Eye (tissue), 1 donor: ENCODE measurements around the gene CAMK1G.

Source experiments
- DNase-seq: peaks from one replicate; pipeline ENCODE4 v3.0.0-alpha.2; 2015

The CAMK1G gene

DNA sequence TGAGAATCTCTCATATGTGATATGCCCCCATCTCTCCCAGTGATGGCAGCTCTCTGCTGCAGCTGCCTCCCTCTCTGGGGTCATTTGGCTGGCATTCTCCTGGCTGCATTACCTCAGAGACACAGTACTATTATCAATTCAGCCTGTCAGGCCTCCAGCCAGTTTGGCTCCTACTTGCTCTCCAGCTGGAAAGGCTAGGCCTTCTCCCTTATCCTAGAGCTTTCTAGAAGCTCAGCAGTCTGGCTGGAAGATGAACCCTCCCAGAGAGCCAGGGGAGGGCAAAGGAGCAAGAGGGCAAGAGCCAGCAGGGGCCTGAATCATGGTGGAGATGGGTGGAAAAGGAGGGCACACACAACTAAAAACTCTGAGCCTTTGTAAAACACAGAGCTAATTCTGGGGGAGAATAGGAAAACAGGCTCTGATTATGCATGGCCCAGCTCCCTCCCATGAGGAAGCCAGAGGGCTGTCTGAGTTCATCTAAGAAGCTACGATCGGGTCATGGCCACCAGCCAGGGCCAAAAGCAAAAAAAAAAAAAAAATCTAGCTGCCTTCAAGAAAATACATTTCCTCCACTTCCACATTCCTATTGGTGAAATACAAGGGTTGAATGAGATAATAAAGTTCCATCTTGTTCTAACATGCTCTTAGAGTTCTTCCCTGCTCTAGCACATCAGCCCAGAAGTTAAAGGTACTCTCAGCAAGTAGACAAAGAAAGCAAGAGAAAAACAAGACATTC lies 59.9 kb downstream of the CAMK1G start:
- DNase-seq = no peak

DNA sequence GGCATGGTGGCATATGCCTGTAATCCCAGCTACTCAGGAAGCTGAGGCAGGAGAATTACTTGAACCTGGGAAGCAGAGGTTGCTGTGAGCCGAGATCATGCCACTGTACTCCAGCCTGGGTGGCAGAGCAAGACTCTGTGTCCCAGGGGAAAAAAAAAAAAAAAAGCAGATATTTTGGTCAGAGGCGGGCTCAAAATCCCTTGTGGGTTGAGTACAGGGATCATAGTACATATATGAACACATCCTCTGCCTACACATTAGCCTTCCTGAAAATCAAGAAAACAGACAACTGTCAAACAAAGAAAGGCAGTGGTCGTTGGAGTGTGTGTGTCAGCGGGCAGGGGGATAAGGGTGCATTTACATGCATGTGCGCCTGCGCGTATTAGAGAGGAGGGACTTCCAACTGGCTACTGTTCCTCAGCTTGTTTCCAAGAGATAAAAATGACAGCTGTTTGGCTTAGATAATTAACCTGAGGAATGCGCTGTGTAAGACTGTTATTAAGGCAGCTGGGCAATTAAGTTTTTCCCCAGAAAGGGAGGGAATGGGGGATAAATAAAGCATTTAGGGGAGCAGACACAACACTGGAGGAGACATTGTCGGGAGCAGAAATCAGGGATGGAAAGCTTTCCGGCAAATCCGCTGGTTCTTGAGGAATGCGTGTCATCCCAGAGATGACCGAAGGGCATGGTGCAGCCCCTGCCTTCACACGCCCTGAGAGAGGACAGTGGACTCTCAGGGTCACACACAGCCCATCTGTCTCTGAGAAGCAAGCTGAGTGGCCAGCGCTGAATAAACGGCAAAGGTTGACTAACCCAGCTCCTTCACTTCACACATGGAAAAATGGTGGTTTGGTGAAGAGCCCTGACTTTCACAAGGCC lies 62.3 kb downstream of the CAMK1G start:
- peak; percentile 61 for DNase-seq

DNA sequence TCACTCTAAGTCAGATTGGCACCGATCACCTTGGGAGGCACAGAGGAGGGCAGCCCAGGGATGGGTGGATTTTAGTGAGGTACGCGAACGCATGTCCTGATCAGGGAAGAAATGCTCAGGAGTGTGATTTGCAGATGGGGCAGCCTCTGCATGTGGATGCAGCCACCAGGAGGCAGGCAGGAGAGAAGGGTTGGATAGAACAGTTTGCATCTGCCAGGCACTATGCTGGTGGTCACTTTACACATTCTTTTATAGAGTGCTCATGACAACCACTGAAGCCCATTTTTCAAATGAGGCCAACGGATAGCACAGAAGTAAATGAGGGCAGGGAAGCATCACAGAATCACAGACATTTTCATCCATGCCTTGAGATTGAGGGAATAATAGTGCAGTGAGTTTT lies 63.0 kb downstream of the CAMK1G start:
- DNase-seq = no peak

DNA sequence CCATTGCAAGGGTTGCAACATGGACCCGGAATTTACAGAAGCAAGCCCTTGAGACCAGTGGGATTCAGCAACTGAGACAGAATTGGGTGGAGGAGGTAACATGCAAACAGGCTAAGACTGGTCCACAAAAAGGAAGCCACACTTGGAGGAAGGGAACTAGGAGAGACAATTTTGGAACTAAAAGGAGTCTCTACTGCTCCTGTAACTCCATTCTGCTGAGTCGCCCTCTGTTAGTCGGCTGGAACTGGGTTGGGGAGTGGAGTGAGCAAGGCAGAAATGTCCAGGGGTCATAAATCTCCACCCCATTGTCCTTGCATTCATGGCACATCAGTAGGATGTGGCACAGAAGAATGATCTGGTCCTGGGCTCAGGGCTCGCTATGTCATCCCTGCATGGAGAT lies 63.6 kb downstream of the CAMK1G start:
- no peak for DNase-seq

DNA sequence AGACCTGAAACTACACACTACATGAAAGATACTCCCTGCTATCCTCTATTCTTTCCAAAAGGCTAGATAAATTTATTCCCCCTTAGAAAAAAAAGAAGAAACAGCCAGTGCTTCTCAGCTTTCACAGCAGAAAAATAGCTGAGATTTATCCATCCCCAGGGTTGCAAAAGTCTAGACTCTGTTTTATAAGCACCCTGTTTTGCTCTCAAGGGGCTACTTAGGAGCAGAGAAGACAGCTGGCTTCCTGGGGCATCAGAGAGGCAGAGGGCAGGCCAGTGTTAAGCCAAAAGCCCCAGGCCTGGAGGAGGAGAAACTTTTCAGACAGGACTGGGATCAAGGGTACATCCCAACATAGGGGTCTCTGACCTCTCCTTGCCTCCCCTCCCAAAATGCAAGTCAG lies 64.8 kb downstream of the CAMK1G start:
- no peak for DNase-seq

DNA sequence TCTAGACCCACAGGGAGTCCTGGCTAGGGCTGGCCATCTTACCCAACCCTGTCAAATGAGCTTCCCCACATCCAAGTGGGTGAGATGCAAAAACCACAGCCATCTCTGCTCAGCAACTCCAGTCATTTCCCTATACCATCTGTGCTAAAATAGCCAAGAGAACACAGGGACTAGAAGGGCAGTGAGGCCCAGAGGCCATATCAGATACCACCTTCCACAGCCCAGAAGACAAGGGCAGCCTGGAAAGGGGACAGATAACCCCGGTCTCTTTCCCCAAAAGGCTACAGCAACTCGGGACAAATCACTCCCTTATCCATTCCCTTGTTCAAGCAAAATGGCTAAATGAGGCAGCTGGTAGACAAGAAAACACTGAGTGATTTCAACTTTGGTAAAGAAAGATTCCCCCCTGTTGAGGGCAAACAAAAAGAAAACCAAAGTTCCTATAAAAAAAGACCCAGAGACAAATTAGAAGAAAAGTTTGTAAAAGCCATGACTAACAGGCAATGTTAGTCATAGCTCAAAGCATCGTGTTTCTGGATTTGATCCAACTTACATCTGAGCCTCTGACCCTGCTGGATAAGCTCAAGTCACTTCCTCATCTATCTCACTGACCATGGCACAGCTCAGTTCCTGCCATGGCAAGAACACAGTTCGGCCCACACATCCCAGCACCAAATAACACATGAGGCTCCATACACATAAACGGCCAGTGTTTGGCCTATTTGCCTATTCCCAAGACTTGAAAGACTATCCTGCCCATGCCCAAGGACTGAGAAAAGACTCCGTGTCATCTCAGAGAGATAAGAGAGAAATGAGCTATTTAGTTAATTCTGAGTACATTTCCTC lies 65.6 kb downstream of the CAMK1G start:
- no peak for DNase-seq

DNA sequence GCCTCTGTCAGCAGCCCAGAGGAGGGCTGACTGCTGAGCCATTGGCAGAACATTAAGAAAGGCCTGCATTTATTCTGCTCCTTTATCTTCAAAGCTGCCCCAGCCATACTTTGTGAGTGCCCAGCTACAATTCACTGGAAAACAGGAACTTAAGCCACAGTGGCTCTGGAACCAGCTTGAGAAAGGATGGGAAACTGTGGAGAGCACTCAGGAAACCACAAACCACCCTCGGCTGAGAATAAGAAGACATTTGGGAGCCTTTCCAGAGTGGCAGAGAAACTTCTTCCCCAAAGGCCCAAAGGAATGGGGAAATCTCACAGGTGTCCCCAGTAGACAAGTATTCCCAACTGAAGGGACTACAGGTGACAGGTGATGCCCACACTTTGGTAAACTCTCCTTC lies 66.9 kb downstream of the CAMK1G start:
- no peak for DNase-seq

DNA sequence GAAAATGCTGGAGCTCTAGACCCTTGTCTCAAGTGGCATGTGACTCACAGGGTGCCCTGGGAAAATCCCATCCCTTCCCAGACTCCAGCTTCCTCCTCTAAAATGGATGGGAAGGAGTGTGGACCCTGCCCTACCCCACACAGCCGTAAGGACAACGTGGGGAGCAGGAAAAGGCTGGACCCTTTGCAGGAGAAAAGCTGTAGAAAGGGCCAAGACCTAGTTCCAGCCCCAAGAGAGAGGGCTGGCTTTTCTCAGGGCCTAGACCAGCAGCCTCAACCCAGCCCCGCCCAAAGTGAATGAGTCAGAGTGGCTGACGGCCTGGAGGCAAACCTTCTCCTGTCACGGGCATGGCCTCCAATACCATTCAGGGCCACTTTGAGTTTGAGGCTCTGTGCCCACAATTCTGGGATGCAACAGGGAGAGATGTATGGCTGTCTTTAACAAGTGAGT lies 67.6 kb downstream of the CAMK1G start:
- no peak for DNase-seq

DNA sequence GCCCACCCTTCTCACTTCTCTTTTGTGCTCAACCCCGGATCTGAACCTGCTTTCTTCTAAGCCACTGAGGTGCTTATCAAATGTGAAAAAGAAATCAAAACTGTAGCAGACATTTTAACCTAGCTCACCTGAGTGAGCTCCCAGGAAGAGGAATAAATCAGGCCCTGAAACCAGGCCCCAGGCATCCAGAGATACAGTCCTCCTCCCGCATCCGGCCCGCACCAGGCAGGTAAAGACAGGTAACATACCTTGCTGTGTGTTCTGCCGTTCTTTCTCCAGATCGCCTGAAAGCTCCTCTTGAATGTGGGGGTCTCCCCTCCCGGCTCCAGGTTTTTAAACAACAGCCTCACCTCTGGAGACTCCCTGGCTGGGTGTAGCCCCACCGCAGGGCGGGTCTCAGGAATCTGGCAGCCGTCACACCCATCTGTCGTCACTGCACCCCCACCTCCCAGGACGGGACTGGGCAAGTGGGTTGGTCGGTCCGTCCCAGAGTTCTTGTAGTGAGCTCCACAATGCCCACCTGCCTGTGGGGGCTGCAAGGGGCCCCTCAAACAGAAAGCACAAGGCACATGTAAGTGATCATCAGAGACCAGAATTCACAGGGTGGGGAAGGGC lies 68.7 kb downstream of the CAMK1G start, which contains the start of gene LAMB3:
TSS of gene LAMB3 (minus strand) at position 305 of the 615 bp plus-strand sequence. CDS start 1,481 bp downstream, outside the sequence.
- DNase-seq = no peak

DNA sequence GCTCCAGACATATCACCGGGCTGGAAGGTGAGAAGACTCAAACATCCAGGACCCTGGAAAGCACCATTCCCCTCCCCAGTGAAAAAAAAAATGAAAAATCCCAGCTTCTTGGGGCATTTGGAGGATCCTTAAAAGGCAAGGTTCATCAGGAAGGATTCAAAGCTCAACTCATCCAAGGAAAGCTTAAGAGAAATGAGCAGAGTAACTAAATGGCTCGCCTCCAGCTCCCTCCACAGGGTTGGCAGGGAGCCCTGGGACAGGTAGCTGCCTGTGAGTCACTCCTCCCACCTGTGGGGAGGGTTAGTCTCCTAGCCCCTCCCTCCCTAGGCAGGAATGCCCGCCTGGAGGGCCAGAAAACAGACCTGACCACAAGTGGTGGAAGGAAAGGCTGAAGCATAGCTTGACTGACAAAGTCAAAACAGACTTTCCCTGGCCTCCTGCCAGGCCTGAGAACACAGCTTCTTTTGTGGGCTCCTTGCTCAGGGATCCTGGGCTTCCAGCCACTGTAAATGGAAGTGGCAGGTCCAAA lies 69.4 kb downstream of the CAMK1G start:
- DNase-seq = peak; percentile 67

DNA sequence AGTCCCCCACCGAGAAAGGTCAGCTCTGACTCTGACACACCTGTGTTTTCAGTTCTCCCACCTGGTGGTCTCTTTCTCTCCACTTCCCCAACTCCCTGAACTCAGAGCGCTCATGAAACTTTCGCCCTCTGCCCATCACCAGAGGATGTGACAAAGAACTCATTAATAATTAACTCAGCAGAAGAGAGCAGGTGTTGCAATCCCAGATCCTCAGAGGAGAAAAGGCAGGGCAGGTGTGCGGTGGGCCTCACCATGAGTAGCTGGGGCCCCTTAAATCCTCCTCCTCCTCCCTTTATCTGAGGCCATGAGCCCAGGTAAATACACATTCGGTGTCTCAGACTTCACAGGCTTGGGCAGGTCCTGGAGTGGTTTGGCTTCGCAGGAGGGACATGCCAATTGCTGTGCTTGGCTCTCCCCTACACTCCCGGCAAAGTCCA lies 70.4 kb downstream of the CAMK1G start:
- no peak for DNase-seq

DNA sequence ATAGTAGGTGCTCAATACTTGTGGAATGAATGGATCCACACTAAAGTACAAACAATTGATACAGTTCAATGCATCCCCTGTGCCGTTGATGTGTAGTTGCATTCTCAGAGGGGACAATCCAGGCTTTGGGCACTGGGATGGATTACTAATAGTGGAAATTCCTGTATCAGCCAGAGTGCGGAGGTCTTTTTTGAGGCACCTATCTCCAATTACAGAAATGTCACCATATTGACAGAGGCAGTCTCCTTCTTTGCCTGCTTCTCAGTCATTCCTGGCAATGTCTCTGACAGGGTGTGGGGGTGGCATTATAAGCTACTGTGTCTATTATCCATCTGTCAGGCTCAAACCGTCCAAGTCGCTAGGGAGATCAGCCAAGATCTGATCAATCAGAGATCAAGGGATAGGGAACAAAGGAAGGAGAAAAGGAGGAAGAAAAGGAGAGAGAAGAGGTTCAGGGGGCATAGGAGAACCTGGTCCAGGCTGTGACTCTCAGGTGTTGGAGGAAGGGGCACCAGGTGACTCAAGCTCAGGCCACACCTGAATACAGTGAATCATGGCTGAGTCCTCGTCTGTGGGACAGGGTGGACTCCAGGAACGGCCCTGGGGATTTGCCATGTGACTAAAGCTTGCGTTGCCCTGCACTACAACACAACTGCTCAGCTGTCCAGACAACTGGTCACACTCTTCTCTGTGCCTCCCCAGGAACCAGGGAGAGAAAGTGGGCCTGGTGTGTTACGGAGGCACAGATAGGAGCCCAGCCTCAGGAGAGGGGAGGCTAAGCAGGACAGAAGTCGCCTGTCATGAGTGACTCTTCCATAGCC lies 72.1 kb downstream of the CAMK1G start:
- no peak for DNase-seq

DNA sequence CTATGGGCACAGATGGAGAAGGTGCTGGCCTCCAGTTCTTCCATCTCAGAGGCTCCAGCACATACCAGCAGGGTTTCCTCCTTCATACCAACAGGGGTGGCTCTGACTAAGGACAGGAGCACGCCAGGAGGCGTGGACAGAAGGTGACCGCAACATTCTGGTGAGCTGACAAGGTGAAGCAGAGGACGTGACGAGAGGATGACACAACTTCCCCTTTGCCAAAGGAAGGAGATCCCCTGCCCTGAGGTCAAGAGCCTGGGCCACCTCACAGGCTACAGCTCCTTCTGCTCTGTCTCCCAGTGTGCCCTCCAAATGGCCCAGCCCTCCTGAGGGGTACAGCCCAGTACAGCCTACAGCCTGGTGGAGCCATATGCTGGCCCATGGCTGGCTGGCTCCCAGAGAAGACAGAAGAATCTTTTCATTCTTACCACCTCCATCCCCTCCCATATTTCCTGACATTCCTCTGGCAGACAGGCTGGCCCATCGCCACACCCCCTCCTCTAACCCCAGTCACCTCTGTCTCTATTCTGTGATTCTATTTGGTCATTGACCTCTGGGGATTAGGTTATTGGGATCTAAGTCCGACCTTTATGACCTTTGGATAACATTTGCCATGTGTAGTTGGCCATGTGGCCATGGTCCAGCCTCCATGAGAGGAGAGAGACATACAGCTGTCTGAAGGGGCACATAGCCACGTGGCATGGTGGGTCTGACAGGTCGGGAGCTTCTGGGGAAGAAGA lies 73.8 kb downstream of the CAMK1G start:
- no peak for DNase-seq

DNA sequence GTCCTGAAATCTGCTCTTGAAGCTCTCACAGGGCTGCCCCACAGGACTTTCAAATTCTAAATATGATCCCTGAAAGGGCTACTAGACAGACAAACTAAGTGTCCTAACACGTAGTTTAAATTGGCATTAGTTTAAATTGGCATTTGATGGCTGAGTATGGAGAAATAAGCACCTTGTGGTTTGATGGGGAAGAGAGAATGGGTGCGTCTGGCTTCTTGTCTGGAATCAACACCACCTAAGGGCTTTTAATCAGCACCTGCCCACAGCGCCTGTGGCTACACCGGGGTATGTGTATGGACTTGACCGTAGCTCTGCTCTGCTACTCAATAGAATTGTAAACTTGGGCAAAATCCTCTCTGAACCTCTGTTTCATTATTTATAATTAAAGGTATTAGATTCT lies 74.4 kb downstream of the CAMK1G start:
- DNase-seq = no peak

DNA sequence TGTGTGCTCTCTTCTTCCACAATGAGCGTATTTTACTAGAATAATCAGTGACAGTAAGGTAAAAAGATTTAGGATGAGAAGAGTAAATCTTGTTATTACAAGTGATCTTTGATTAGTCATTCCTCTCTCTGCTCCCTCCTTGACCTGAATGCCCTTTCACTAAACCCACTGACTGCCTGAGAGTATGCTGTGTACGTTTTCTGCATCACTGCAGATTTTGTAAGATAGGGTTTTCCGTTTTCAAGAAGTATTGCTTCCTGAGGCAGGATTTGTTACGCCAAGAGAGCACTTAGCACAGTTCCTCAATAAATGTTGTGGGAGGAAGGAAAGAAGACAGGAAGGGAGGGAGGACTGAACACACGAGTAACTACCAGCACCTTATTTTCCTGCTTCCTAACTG lies 76.4 kb downstream of the CAMK1G start:
- DNase-seq = no peak

DNA sequence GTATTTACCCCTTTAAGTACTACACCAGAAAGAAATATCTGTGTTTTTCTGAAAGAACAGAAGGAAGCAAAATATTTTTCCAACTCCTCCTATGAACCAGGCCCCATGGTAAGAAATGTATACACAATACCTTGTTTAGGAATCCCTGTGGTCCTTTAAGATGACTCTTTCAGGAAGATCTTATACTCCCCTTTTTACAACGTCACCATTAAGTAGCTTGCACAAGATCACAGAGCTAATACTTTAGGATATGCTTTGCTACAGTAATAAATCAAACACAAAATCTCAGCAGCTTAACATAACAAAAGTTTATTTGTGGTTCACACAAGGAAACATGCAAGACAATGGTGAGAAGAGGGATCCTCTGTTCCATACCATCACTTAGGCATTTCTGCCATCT lies 77.6 kb downstream of the CAMK1G start:
- no peak for DNase-seq

DNA sequence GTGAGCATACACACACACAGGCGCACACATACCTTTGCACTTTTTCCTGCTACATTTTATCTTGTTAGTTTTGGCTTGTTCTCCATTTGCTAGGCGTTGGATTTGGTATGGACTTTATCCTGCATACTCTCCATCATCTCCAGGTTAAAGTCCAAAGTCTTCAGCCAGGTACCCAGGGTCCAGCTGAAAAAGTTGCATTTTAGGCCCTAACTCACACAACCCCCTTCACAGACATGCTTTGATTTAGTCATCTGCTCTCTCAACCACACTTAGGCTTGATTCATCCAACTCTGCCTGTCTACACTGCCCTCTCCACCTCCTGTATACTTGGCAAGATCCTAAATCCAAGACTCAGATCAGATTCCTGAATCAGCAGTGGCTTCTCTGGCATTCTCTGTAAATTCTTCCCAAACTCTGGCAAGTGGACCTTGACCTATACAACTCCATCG lies 79.4 kb downstream of the CAMK1G start:
- DNase-seq = no peak
